ENCODE measurements around the gene DCAF8. TPM values are rescaled to one million over a fixed set of nuclear protein-coding genes. Genes with fewer than 3 reads are reported as not detected.

Gene DCAF8
- total and polyA plus RNA-seq, 2 donors, result 75.8 to 114 TPM

- DNase-seq (ENCODE audit: low read depth in 6 of 9, low spot score in 9 of 9), result no peak
- Histone ChIP-seq H3K36me3 (ENCODE audit: control insufficient read depth in 2 of 2, insufficient read depth in 2 of 2, low read length in 1 of 2) (peaks cover 37 to 46% of the 10 kb centered on the region in 2 donors), H3K4me3 (ENCODE audit: low read length in 2 of 2) (no peak overlapping the region), H3K4me1 (ENCODE audit: control insufficient read depth in 2 of 2, insufficient read depth in 2 of 2, low read length in 2 of 2) (peaks cover 16 to 28% of the 10 kb centered on the region in 2 donors), H3K9me3 (ENCODE audit: control insufficient read depth in 2 of 2, insufficient read depth in 1 of 2, low read length in 1 of 2) (no peaks in the 10 kb centered on the region), H3K27me3 (ENCODE audit: control insufficient read depth in 2 of 2, insufficient read depth in 1 of 2, low read length in 1 of 2) (no peaks in the 10 kb centered on the region), H3K27ac (ENCODE audit: low read depth in 1 of 2, low read length in 1 of 2) (no peak overlapping the region)
- WGBS, result 97% methylated on average over 5 of the region's 5 CpGs
These were observed 51.8 kb downstream of the DCAF8 start for GRCh38 chr1:160210561-160210960.

GRCh38 chr1:160209321-160210046 is 52.9 kb downstream of the DCAF8 start:
- Histone ChIP-seq H3K4me1 (ENCODE audit: control insufficient read depth in 2 of 2, insufficient read depth in 2 of 2, low read length in 2 of 2) (peaks cover 21 to 33% of the 10 kb centered on the region in 2 donors), H3K4me3 (ENCODE audit: low read length in 2 of 2) (no peak overlapping the region), H3K9me3 (ENCODE audit: control insufficient read depth in 2 of 2, insufficient read depth in 1 of 2, low read length in 1 of 2) (no peaks in the 10 kb centered on the region), H3K36me3 (ENCODE audit: control insufficient read depth in 2 of 2, insufficient read depth in 2 of 2, low read length in 1 of 2) (peaks cover 27 to 38% of the 10 kb centered on the region in 2 donors), H3K27me3 (ENCODE audit: control insufficient read depth in 2 of 2, insufficient read depth in 1 of 2, low read length in 1 of 2) (peaks cover 0 to 2% of the 10 kb centered on the region in 2 donors), H3K27ac (ENCODE audit: low read depth in 1 of 2, low read length in 1 of 2) (peak overlapping the region; percentile 8 to 77)
- peak in 7 of 9 donors; percentile 30 to 71 (median 42) for DNase-seq (ENCODE audit: low read depth in 6 of 9, low spot score in 9 of 9)
- 87% methylated on average over 7 of the region's 7 CpGs for whole genome bisulfite sequencing

GRCh38 chr1:160208557-160209320 is 53.6 kb downstream of the DCAF8 start:
- Histone ChIP-seq H3K36me3 (ENCODE audit: control insufficient read depth in 2 of 2, insufficient read depth in 2 of 2, low read length in 1 of 2) (peaks cover 20 to 32% of the 10 kb centered on the region in 2 donors), H3K4me1 (ENCODE audit: control insufficient read depth in 2 of 2, insufficient read depth in 2 of 2, low read length in 2 of 2) (peaks cover 22 to 38% of the 10 kb centered on the region in 2 donors), H3K4me3 (ENCODE audit: low read length in 2 of 2) (no peak overlapping the region), H3K9me3 (ENCODE audit: control insufficient read depth in 2 of 2, insufficient read depth in 1 of 2, low read length in 1 of 2) (no peaks in the 10 kb centered on the region), H3K27me3 (ENCODE audit: control insufficient read depth in 2 of 2, insufficient read depth in 1 of 2, low read length in 1 of 2) (peaks cover 0 to 2% of the 10 kb centered on the region in 2 donors), H3K27ac (ENCODE audit: low read depth in 1 of 2, low read length in 1 of 2) (peak overlapping the region in 1 of 2 donors; percentile 77)
- DNase-seq (ENCODE audit: low read depth in 6 of 9, low spot score in 9 of 9), result no peak
- 89% methylated on average over 6 of the region's 6 CpGs for WGBS

- Histone ChIP-seq H3K27me3 (ENCODE audit: control insufficient read depth in 2 of 2, insufficient read depth in 1 of 2, low read length in 1 of 2) (peaks cover 0 to 2% of the 10 kb centered on the region in 2 donors), H3K4me3 (ENCODE audit: low read length in 2 of 2) (no peak overlapping the region), H3K27ac (ENCODE audit: low read depth in 1 of 2, low read length in 1 of 2) (no peak overlapping the region), H3K4me1 (ENCODE audit: control insufficient read depth in 2 of 2, insufficient read depth in 2 of 2, low read length in 2 of 2) (peaks cover 22 to 38% of the 10 kb centered on the region in 2 donors), H3K9me3 (ENCODE audit: control insufficient read depth in 2 of 2, insufficient read depth in 1 of 2, low read length in 1 of 2) (no peaks in the 10 kb centered on the region), H3K36me3 (ENCODE audit: control insufficient read depth in 2 of 2, insufficient read depth in 2 of 2, low read length in 1 of 2) (peaks cover 13 to 27% of the 10 kb centered on the region in 2 donors)
- no peak for DNase-seq (ENCODE audit: low read depth in 6 of 9, low spot score in 9 of 9)
- 96% methylated on average over 9 of the region's 9 CpGs for WGBS
These were observed 54.4 kb downstream of the DCAF8 start for GRCh38 chr1:160207771-160208556.

- H3K4me3 ChIP-seq (ENCODE audit: low read length in 2 of 2), result no peak overlapping the region
- DNase-seq (ENCODE audit: low read depth in 6 of 9, low spot score in 9 of 9), result no peak
- 98% methylated on average over 4 of the region's 4 CpGs for WGBS
- no peak overlapping the region for H3K27ac ChIP-seq (ENCODE audit: low read depth in 1 of 2, low read length in 1 of 2)
- H3K4me1 ChIP-seq (ENCODE audit: control insufficient read depth in 2 of 2, insufficient read depth in 2 of 2, low read length in 2 of 2), result peaks cover 22 to 38% of the 10 kb centered on the region in 2 donors
- peaks cover 0 to 2% of the 10 kb centered on the region in 2 donors for H3K27me3 ChIP-seq (ENCODE audit: control insufficient read depth in 2 of 2, insufficient read depth in 1 of 2, low read length in 1 of 2)
- peaks cover 9 to 19% of the 10 kb centered on the region in 2 donors for H3K36me3 ChIP-seq (ENCODE audit: control insufficient read depth in 2 of 2, insufficient read depth in 2 of 2, low read length in 1 of 2)
- no peaks in the 10 kb centered on the region for H3K9me3 ChIP-seq (ENCODE audit: control insufficient read depth in 2 of 2, insufficient read depth in 1 of 2, low read length in 1 of 2)
These were observed 55.2 kb downstream of the DCAF8 start for GRCh38 chr1:160207118-160207650.

- 91% methylated on average over 9 of the region's 9 CpGs for WGBS
- H3K36me3 ChIP-seq (ENCODE audit: control insufficient read depth in 2 of 2, insufficient read depth in 2 of 2, low read length in 1 of 2), result peaks cover 7 to 13% of the 10 kb centered on the region in 2 donors
- H3K27me3 ChIP-seq (ENCODE audit: control insufficient read depth in 2 of 2, insufficient read depth in 1 of 2, low read length in 1 of 2), result peaks cover 0 to 2% of the 10 kb centered on the region in 2 donors
- no peak overlapping the region for H3K27ac ChIP-seq (ENCODE audit: low read depth in 1 of 2, low read length in 1 of 2)
- peak overlapping the region in 1 of 2 donors; percentile 75 for H3K4me3 ChIP-seq (ENCODE audit: low read length in 2 of 2)
- H3K9me3 ChIP-seq (ENCODE audit: control insufficient read depth in 2 of 2, insufficient read depth in 1 of 2, low read length in 1 of 2), result no peaks in the 10 kb centered on the region
- peaks cover 22 to 38% of the 10 kb centered on the region in 2 donors for H3K4me1 ChIP-seq (ENCODE audit: control insufficient read depth in 2 of 2, insufficient read depth in 2 of 2, low read length in 2 of 2)
- no peak for DNase-seq (ENCODE audit: low read depth in 6 of 9, low spot score in 9 of 9)
These were observed 55.8 kb downstream of the DCAF8 start for GRCh38 chr1:160206421-160207117.

DNA sequence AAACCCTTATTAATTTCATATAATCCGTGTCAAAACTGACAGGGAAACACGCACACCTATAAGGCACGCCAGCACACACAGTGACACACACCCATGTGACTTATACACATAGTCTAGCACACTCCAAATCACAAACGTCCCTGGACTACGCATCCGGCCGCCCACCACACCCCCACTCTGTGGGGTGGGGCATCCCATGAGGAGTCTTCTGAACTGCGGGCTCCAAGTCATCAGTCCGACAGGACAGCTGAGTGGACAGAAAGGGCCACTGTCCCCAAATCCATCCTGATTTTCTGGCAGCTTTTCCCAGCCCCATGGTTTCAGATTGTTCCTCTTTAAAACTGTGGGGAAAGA is 56.3 kb downstream of the DCAF8 start:
- WGBS, result 40% methylated on average over 9 of the region's 9 CpGs
- Histone ChIP-seq H3K9me3 (ENCODE audit: control insufficient read depth in 2 of 2, insufficient read depth in 1 of 2, low read length in 1 of 2) (no peaks in the 10 kb centered on the region), H3K27ac (ENCODE audit: low read depth in 1 of 2, low read length in 1 of 2) (peak overlapping the region in 1 of 2 donors; percentile 78), H3K4me1 (ENCODE audit: control insufficient read depth in 2 of 2, insufficient read depth in 2 of 2, low read length in 2 of 2) (peaks cover 22 to 38% of the 10 kb centered on the region in 2 donors), H3K4me3 (ENCODE audit: low read length in 2 of 2) (peak overlapping the region; percentile 70 to 75), H3K27me3 (ENCODE audit: control insufficient read depth in 2 of 2, insufficient read depth in 1 of 2, low read length in 1 of 2) (peaks cover 0 to 2% of the 10 kb centered on the region in 2 donors), H3K36me3 (ENCODE audit: control insufficient read depth in 2 of 2, insufficient read depth in 2 of 2, low read length in 1 of 2) (peaks cover 7 to 8% of the 10 kb centered on the region in 2 donors)
- peak in 1 of 9 donors; percentile 46 for DNase-seq (ENCODE audit: low read depth in 6 of 9, low spot score in 9 of 9)

All from thymus (tissue), 11 donors.